ENCODE results near the gene LIMK2. TPM values are rescaled to one million over a fixed set of nuclear protein-coding genes. Genes with fewer than 3 reads are reported as not detected.

Gene LIMK2
- total and polyA plus RNA-seq, 9 of the 15 experiments (the other 6 are each of a cell fraction or from before 2014, with no cell fraction given), result 1.1 to 14.5 (median 8.5) TPM

DNA sequence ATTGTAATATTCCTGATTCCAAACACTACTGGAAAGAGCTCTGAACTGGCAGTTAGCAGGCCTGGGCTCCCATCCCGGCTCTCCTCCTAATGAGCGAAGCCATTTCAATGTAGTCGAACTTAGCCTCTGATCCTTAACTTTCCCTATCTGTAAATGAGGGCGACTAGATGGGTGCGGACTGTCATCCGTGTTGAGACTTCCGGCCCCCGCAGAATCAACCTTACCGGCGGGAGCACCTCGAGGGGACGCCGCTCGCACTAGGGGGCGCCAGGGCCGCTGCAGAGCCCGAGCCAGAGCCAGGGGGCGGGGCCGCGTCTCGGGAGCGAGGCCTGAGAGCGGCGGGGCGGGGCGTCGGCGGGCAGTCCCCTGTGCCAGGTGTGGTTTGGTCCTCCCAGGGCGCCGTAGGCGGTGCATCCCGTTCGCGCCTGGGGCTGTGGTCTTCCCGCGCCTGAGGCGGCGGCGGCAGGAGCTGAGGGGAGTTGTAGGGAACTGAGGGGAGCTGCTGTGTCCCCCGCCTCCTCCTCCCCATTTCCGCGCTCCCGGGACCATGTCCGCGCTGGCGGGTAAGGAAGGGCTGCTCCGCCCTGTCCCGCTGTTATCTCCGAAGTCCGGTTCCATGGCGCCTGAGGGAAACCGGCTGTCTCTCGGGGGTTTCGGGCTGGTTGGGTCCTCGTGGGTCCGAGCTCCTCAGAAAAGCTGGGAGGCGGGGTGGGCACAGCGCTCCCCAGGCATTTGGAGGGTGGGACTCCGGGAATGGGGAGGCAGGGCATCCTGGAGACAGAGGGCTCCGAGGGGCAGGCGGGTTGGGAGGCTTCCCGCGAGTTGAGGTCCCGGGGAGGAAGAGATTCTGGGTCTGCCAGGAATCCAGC lies at the start of gene LIMK2 (continued):
- TF ChIP-seq CBFA2T2 (conservative IDR thresholded peaks at IDR 0.05), result no peak
- TF ChIP-seq, protein P1, sequence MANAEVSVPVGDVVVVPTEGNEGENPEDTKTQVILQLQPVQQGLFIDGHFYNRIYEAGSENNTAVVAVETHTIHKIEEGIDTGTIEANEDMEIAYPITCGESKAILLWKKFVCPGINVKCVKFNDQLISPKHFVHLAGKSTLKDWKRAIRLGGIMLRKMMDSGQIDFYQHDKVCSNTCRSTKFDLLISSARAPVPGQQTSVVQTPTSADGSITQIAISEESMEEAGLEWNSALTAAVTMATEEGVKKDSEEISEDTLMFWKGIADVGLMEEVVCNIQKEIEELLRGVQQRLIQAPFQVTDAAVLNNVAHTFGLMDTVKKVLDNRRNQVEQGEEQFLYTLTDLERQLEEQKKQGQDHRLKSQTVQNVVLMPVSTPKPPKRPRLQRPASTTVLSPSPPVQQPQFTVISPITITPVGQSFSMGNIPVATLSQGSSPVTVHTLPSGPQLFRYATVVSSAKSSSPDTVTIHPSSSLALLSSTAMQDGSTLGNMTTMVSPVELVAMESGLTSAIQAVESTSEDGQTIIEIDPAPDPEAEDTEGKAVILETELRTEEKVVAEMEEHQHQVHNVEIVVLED (CRISPR knock-in tag; IDR thresholded peaks at IDR 0.05), result peak; percentile 35; the same call in 1 of the 2 replicates
- TF ChIP-seq POLR2AphosphoS2 (IDR thresholded peaks at IDR 0.05; ENCODE audit: low read length), result no peak
- TF ChIP-seq SMARCB1 (IDR thresholded peaks at IDR 0.05; ENCODE audit: insufficient read length, low read depth), result no peak
- TF ChIP-seq HDAC8 (tag; IDR thresholded peaks at IDR 0.05), result no peak
- peak; percentile 72; the same call in 1 of the 2 replicates for TF ChIP-seq RB1 (IDR thresholded peaks at IDR 0.05; ENCODE audit: low read depth)
- TF ChIP-seq, protein P2, sequence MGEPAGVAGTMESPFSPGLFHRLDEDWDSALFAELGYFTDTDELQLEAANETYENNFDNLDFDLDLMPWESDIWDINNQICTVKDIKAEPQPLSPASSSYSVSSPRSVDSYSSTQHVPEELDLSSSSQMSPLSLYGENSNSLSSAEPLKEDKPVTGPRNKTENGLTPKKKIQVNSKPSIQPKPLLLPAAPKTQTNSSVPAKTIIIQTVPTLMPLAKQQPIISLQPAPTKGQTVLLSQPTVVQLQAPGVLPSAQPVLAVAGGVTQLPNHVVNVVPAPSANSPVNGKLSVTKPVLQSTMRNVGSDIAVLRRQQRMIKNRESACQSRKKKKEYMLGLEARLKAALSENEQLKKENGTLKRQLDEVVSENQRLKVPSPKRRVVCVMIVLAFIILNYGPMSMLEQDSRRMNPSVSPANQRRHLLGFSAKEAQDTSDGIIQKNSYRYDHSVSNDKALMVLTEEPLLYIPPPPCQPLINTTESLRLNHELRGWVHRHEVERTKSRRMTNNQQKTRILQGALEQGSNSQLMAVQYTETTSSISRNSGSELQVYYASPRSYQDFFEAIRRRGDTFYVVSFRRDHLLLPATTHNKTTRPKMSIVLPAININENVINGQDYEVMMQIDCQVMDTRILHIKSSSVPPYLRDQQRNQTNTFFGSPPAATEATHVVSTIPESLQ (CRISPR knock-in tag; IDR thresholded peaks at IDR 0.05), result no peak
- TF ChIP-seq MBD2 (IDR thresholded peaks at IDR 0.05; ENCODE audit: borderline replicate concordance, low read depth), result no peak
- TF ChIP-seq, protein P3, sequence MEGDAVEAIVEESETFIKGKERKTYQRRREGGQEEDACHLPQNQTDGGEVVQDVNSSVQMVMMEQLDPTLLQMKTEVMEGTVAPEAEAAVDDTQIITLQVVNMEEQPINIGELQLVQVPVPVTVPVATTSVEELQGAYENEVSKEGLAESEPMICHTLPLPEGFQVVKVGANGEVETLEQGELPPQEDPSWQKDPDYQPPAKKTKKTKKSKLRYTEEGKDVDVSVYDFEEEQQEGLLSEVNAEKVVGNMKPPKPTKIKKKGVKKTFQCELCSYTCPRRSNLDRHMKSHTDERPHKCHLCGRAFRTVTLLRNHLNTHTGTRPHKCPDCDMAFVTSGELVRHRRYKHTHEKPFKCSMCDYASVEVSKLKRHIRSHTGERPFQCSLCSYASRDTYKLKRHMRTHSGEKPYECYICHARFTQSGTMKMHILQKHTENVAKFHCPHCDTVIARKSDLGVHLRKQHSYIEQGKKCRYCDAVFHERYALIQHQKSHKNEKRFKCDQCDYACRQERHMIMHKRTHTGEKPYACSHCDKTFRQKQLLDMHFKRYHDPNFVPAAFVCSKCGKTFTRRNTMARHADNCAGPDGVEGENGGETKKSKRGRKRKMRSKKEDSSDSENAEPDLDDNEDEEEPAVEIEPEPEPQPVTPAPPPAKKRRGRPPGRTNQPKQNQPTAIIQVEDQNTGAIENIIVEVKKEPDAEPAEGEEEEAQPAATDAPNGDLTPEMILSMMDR (IDR thresholded peaks at IDR 0.05 in 2 of 3, conservative IDR thresholded peaks at IDR 0.05 in 1 of 3; ENCODE audit: insufficient read depth in 2 of 3, low read depth in 1 of 3, low read length in 3 of 3), result peak; percentile 68 to 87 (median 77)
- TF ChIP-seq, protein P4, sequence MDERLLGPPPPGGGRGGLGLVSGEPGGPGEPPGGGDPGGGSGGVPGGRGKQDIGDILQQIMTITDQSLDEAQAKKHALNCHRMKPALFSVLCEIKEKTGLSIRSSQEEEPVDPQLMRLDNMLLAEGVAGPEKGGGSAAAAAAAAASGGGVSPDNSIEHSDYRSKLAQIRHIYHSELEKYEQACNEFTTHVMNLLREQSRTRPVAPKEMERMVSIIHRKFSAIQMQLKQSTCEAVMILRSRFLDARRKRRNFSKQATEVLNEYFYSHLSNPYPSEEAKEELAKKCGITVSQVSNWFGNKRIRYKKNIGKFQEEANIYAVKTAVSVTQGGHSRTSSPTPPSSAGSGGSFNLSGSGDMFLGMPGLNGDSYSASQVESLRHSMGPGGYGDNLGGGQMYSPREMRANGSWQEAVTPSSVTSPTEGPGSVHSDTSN (CRISPR knock-in tag; IDR thresholded peaks at IDR 0.05; ENCODE audit: low read depth), result no peak
- TF ChIP-seq, protein P4 (tag; conservative IDR thresholded peaks at IDR 0.05; ENCODE audit: low read depth), result no peak
- TF ChIP-seq, protein P5, sequence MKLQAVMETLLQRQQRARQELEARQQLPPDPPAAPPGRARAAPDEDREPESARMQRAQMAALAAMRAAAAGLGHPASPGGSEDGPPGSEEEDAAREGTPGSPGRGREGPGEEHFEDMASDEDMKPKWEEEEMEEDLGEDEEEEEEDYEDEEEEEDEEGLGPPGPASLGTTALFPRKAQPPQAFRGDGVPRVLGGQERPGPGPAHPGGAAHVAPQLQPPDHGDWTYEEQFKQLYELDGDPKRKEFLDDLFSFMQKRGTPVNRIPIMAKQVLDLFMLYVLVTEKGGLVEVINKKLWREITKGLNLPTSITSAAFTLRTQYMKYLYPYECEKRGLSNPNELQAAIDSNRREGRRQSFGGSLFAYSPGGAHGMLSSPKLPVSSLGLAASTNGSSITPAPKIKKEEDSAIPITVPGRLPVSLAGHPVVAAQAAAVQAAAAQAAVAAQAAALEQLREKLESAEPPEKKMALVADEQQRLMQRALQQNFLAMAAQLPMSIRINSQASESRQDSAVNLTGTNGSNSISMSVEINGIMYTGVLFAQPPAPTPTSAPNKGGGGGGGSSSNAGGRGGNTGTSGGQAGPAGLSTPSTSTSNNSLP (IDR thresholded peaks at IDR 0.05; ENCODE audit: borderline replicate concordance, low read depth, low read length), result no peak
- no peak for TF ChIP-seq RBM39 (optimal IDR thresholded peaks at IDR 0.05; ENCODE audit: low read depth, low read length)
- TF ChIP-seq JUND (IDR thresholded peaks at IDR 0.05; ENCODE audit: borderline replicate concordance, low read depth, low read length), result peak; percentile 30; the same call in 1 of the 2 replicates
- TF ChIP-seq JUND (tag; IDR thresholded peaks at IDR 0.05; ENCODE audit: borderline replicate concordance, low read depth, low read length), result no peak
- no peak for TF ChIP-seq ZNF696 (CRISPR knock-in tag; conservative IDR thresholded peaks at IDR 0.05)
- TF ChIP-seq ZNF133 (CRISPR knock-in tag; IDR thresholded peaks at IDR 0.05), result no peak

All from K562 (cell line).